ENCODE measurements around the gene GPR3.

DNA sequence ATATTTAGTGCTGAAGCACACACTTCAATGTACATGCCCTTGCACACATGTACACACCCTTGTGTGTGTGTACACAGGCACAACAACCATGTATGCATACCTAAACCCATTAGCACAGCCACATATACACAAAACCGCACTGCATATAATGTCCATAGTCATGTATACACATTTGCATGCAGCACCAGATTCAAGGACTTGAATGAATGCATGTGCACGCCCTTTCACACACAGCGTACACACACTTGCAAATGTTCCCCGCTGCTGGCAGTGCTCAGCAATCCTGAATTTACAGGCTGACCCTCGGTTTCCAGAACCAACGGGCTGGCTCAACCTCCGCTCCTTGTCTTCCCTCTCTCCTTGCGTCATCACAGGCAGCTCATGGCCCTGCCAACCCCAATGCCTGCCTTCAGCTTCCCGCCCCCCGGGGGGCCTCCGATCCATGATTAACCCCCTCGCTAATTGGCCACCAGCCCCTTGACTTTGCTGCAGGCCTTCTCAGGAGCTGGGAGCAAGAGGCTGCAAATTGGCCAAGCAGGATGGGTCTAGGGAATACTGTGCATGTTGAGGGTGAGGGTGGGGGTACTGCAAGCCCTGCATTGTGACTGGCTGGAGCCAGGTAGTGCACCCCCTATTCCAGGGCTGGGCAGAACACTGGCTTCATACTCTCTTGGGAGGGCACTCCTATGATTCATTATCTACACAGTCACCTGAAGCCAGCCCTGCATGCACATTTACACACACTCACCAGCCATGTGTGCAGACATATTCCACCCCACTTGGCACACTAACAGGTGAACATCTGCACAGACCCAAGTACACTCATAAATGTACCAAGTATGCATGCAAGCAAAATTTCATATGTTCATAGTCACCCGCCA is 7.9 kb downstream of the GPR3 start:
- TF ChIP-seq POLR2AphosphoS5 (IDR thresholded peaks at IDR 0.05; ENCODE audit: borderline replicate concordance, low read depth, low read length) (peak; percentile 11; the same call in 1 of the 2 replicates), EZH2 (IDR thresholded peaks at IDR 0.05) (no peak)

Measured in SK-N-MC (cell line).